GM21390 (cell line): ENCODE results near the gene TMPRSS13.
"Not testable (repeated sequence)": the region's sequence is repeated elsewhere in the genome, so short reads cannot be mapped to it uniquely, and the experiment has no call there.

Experiments
- ATAC-seq: cut with Tn5 transposase; IDR thresholded peaks from one replicate; pipeline ENCODE4 v1.9.1; 2021; ENCODE audit not compliant: unreplicated experiment

Gene TMPRSS13

GRCh38 chr11:117874253-117874909 lies 54.8 kb downstream of the TMPRSS13 start:
- ATAC-seq, result no peak

DNA sequence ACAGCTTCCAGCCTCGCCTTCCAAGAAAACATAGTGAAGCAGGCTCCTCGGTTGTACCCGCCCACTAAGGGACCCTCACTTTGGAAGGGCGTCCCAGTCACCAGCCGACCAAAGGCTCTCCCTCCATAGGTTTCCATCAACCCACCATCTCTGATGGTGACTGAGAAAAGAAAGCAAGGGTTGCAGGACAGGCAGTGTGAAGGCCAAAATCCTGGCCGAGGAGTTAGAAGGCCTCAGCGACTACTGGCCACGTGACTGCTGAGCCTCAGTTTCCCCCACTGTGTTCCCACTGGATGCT lies 55.4 kb downstream of the TMPRSS13 start:
- no peak for ATAC-seq

DNA sequence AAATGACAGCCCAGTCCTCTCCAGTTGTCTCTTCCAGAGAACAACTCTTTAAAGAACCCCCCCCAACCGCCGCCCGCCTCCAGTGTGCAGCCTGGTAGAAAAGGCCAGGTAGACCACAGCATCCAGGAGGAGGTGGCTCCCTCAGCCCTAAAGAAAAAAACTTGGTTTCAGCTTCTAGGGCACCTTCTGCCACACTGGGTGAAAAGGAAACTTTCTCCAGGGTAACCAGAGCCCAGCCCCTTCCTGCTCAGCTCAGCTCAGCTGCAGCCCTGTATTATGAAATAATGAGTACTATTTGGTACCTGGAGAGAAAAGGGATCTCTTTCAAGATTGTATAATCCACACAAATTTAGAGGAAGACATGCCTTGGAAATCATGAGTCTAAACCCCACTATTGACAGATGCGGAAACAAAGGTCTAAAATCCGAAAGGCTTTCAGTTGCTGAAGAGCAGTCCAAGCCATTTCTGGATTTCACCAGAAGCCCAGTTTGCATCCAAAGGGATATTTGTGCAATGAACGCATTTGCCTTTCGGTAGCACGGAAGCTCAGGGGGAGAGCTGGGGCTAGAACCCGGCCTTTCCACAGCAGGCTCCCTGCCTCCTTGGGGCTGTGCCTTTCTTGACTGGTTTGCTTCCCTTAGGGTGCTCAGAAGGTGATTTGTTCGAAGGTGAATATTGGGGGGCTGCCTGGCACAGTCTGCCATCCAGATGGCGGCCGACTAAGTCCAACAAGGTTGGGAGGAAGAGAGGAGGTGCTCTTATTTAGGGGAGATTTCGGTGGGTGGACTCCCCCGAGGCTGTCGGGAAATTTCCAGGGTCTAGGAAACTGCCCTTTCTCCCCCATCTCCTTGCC lies 56.0 kb downstream of the TMPRSS13 start:
- no peak for ATAC-seq

DNA sequence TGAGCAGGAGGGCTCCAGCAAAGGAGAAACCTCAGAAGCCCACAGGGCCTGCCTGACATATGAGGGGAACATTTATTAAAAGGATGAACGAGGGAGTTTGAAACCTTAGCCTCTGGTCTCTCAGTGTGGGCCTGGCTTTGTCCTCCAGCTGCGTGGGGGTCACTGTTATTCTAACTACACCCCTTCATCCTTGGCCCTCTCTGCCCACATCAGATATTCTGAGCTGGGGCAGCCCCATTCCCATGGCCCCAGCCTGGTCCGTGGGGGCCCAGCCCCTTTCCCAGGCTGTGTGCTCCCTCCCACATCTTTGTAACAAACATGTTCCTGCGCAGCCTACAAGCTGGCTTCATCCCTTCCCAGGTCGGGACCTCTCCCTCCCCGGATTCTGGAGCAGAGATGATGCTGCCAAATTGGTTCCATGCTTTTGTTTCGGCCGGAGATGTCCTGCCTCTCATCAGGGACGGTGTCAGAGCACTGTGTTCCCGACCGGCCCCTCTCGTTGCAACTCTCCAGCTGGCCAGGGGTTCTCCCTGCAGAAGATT lies 56.7 kb downstream of the TMPRSS13 start:
- no peak for ATAC-seq

- ATAC-seq, result no peak
These were observed 57.4 kb downstream of the TMPRSS13 start for GRCh38 chr11:117871784-117872183.

DNA sequence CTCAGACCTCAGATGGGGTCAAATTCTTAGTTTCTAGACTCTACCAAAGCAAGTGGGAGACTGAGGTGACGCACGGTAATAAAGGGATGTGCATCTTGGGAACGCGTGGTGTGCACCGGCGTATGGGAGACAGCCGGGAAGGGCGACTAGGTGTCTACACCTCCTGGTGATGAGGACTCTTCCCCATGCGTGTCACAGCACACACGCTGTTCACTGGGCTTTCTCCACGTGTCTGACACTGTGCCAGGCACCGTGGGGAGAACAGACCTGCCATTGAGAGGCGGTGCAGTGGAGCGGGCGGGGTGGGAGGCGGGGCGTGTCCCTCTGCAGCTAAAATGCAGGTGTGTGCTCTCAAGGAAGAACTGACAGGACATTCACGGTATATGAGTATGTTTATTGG lies 58.0 kb downstream of the TMPRSS13 start:
- ATAC-seq, result no peak

DNA sequence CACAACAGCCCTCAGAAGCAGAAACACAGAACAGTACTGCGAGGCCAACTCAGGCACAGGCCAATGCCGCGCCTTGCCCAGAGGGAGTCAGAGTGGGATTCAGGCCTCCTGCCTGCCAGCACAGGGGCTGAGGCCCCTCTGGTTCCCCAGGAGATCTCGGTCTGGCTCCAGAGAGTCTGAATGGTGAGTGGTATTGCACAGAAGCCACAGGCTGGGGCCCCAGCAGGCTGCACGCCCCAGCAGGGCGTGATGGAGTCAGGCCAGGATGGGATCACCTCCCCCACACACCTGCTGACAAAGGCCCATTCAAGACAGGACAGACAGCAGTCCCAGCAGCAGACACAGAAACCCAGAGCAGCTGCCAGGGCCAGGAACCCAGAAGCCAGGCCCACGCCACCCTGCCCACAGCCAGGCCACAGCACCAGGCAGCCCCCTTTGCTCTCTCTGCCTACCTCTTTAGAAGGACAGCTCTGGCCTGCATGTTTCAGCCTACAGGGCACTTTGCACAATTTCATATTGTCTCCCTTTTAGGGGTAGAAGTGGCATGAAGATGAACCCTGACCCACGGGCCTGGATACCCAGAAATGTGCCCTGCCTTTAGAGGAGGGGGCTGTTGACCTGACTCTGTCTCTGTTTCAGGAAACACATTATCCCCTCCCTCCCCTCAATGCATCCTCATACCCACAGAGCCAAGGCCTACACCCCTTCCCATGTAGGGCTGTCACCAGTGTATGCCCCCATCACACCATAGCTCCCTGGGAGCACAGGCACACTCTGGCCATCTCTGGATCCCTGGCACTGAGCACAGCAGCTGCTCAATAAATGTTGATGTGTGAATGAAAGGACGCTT lies 58.9 kb downstream of the TMPRSS13 start:
- ATAC-seq, result no peak

DNA sequence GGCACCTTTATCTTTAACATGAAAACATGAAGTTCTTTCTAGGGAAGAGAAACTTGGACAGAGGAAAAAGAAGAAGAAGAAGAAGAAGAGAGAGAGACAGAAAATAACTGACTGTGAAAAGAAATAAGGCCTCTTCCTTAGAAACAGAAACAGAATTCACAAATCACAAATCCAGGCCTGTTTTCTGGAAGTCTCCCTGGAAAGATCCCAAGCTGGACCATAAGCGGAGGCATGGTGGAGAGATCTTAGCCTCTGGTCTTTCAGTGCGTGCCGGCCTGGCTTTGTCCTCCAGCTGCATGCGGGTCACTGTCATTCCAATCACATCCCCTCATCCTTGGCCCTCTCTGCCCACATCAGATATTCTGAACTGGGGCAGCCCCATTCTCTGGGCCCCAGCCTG lies 59.6 kb downstream of the TMPRSS13 start:
- no peak for ATAC-seq

DNA sequence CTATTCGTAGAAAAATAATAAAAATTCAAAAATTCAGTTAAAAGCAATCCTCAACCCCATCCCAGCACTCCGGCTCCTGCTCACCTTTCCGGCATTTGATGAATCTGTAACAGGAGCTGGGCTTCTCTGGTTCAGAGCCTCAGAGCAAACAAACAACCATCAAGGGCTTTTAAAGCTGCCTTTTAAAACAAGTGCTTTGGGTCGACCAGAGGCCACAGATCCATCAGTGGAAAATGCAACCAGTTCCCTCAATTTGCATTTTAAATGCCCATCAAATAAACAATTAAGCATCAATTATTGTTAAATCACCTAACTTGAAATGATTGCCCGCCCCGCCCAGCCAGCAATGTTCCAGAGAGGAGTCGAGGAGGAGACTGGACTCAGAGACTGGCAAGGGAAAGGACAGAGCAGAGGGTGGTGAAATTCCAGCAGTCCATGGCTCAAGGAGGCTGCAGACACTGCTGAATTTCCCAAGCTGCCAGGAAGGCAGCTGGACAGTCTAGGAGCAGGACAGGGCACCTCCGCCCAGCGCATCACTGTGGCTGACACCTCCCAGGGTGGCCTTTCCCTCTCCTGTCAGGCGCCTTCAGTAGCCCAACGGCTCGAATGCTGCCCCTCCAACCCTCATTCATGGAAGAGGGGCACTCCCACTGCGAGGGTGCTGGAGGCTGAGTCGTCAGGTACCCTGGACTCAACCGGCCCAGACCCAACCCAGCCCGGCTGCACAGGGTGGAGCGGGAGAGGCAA lies 60.2 kb downstream of the TMPRSS13 start:
- no peak for ATAC-seq

DNA sequence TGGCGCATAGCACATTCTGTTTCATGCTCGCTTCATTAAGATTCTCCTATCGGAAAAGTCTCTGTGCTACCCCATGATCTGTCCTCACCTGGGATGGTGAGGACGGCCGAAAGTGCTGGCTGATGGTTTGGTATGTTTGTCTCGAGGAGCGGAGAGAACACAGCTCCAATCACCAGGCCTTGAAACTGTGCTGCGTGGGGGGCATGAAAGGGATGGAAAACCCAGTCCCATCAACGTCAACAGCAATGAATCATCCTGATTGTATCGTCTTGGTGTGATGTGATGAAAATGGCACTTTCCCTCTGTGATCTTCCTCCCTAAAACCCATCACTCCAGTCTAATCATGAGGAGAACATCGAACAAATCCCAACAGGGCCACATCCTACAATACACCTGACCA lies 61.1 kb downstream of the TMPRSS13 start:
- ATAC-seq, result no peak

GRCh38 chr11:117866526-117866925 lies 62.7 kb downstream of the TMPRSS13 start:
- no peak for ATAC-seq

DNA sequence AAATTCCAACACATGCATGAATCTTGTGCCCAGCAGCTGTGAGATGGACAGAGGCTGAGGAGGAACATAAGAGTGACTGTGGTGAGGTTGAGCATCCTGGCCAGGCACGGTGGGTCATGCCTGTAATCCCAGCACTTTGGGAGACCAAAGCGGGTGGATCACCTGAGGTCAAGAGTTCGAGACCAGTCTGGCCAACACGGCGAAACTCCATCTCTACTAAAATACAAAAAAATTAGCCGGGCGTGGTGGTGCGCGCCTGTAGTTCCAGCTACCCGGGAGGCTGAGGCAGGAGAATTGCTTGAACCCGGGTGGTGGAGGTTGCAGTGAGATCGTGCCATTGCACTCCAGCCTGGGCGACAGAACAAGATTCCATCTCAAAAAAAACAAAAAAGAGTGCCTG lies 63.7 kb downstream of the TMPRSS13 start:
- ATAC-seq, result not testable (repeated sequence)

GRCh38 chr11:117863383-117863782 lies 65.8 kb downstream of the TMPRSS13 start:
- ATAC-seq, result no peak

GRCh38 chr11:117862753-117863152 lies 66.4 kb downstream of the TMPRSS13 start:
- ATAC-seq, result no peak

DNA sequence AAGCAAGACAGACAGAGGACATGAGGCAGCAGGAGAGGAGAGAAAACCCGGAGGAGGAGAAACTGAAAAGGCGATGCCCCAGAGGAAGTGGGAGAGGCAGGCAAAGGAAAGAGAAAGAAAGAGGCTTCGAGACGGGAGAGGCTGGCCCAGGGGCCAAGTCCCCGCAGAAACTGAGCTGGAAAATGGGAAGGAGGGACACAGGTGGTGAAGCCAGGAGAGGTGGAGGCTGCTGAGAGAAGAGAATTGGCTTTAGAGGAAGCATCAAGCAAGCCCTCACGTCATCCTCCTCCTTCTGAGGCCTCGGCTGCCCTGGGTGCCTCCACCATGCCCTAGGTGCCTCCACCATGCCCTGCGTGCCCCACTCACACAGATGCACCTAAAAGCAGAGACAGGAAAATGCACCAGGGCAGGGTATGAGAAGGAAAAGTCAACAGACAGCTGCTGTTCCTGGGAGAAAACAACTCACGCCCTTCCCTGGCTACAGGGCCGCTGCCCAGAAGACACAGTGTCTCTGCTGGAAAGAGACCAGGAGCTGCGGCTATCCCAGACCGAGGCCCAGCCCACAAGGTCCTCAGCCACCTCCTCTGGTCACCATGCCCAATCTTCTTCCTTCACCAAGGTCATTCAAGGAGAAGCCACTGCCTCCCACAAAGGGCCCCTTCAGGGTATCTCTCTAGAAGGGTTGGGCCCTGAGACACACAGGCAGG lies 67.0 kb downstream of the TMPRSS13 start:
- no peak for ATAC-seq

DNA sequence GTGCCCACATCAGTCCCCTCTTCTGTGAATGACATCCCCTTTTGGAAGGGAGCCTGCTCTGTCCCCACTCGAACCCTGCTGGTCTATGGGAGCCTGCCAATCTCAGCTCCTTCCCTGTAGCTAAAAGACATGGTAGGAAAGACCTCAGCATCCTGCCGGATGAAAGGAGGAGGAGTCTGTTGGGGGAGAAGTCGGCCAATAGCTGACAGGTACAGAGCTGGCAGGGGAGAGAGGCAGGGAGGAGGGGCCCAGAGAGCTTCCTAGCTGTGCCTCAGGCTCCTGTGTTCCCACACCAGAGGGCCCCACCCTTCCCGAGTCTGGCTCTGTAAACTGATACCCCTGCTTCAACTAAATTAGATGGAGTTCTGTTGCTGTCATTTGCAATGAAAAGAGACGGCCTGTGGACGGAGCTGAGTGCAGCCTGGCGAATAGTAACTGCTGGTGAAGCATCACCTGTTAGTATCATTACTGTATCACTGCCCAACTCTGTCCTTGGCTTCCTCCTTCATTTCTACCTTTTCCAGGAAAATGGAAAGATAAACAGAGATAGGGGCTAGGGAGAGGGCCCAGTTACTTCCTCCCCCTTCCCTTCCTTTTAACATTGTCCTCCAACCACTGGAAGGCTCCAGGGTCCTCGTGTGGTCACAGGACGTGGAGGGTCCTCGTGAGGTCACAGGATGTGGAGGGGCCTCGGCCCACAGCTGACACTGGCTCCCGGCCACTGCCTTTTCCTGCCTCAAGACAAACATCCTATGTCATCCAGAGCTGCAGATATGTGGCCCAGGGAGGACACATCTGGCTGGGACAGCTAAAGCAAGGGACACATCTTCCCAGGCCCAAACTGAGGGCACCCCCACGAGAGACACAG lies 67.8 kb downstream of the TMPRSS13 start:
- ATAC-seq, result no peak

GRCh38 chr11:117860139-117860538 lies 69.1 kb downstream of the TMPRSS13 start:
- no peak for ATAC-seq

DNA sequence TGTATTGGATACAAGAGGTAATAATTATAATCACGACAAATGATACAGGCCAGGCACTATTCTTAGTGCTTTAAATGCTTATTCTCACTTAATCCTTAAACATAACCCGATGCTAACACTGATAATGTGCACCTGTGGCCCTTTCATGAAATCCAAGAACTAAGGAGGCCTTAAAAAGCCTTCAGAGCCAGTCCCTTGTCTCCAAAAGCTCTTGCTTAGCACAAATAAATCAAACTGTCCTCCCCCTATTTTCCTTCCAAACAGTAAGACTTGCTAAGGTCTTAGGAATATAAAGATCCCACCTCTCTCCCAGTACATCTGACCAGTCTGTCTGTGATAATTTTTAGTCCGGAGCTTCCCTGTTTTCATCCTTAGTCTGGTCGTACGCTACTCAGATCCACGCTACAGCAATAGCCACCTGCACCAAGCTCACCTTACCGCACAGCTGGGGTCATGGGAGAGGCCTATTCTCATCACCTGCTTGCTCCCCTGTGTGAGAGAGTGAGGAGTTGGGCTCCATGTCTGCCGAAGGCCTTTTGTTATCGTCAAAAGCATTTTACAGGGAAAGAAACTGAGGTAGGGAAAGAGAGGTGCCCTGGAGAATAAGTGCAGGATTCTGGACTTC lies 69.6 kb downstream of the TMPRSS13 start:
- ATAC-seq, result no peak

- no peak for ATAC-seq
These were observed 70.1 kb downstream of the TMPRSS13 start for GRCh38 chr11:117859061-117859460.
